Frontal cortex (tissue), 4 donors: ENCODE results near the gene ABCA3. TPM values are rescaled to one million over a fixed set of nuclear protein-coding genes. Genes with fewer than 3 reads are reported as not detected.
A peak's percentile ranks its signal among the peaks of the same experiment; 100 is the strongest.
"Not testable (repeated sequence)": the region's sequence is repeated elsewhere in the genome, so short reads cannot be mapped to it uniquely, and the experiment has no call there.

Source experiments
- DNase-seq, 2 donors: peaks; one replicate each; pipeline ENCODE4 v3.0.0; 2012; ENCODE audit warnings: low spot score in 2 of 2
- FAIRE-seq: peaks from 2 replicates; lab custom pipeline; 2012; peaks lifted over from hg19 to GRCh38; lab: Jason Lieb, UNC
- total RNA-seq: library from RNA; depleted of rRNA; stranded (reverse); fragments of >200 nt; gene quantifications from one replicate; pipeline ENCODE4 v1.2.3, GENCODE V29; 2014
- donor health status: control.
- donor health status: control.
- donor health status: control.

The ABCA3 gene
- total RNA-seq, 1 donor from 2014 or later, result 36.3 TPM

- peak in 1 of 2 donors; percentile 61 for DNase-seq
- FAIRE-seq, result not testable (repeated sequence)
Measured at GRCh38 chr16:2267505-2267912, 73.0 kb downstream of the ABCA3 start.

DNA sequence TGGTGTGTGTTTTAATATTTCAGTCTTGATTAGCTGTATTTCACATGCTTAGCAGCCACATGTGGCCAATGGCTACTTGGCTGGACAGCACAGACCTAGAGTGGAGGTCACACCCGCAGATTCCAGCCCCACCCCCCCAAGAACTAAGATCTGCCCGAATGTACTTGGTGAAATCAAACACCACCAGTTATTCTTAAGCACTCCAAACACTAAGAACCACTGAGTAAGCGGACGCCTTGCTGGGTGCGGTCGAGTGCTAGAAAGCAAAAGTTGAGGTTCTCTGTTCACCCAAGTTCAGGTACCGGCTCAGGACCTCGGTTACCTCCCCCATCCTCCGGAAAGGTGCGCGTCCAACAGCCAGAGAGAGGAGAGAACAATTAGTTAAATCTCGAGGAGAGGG, 73.6 kb downstream of the ABCA3 start:
- FAIRE-seq, DNase-seq: not testable (repeated sequence)

DNA sequence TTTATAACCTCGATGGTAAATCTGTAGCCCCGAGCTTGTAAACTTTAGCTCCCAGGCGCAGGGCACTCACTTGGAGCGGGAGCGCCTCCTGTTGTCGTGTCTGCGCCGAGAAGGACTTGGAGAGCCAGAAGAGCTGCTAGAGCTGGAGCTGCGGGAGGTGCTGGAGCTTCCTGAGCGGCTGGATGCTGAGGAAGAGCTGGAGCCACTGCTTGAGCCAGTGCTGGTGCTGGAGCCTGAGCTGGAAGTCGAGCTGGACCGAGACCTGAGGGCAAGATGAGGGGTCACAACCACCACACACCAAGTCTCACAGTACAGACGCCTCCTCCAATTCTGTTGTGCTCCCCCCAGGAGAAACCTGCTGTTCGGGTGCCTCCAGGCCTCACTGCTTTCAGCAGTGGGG, 77.5 kb downstream of the ABCA3 start:
- not testable (repeated sequence) for DNase-seq

GRCh38 chr16:2260250-2260649, 80.3 kb downstream of the ABCA3 start:
- FAIRE-seq (no peak), DNase-seq (no peak)

More for the DNA sequence above, 77.5 kb downstream of the ABCA3 start:
- not testable (repeated sequence) for FAIRE-seq

DNA sequence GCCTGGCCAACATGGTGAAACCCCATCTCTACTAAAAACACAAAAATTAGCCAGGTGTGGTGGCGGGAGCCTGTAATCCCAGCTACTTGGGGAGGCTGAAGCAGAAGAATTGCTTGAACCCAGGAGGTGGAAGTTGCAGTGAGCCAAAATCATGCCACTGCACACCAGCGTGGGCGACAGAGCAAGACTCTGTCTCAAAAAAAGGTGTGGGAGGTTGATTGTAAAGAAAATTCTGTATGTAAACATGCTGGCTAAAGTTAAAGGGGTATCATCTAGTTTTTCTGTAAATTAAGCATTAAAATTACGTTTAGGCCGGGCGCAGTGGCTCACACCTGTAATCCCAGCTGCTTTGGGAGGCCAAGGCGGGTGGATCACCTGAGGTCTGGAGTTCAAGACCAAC, 82.0 kb downstream of the ABCA3 start:
- DNase-seq, FAIRE-seq: not testable (repeated sequence)

GRCh38 chr16:2257726-2258125, 82.8 kb downstream of the ABCA3 start:
- FAIRE-seq, result no peak

DNA sequence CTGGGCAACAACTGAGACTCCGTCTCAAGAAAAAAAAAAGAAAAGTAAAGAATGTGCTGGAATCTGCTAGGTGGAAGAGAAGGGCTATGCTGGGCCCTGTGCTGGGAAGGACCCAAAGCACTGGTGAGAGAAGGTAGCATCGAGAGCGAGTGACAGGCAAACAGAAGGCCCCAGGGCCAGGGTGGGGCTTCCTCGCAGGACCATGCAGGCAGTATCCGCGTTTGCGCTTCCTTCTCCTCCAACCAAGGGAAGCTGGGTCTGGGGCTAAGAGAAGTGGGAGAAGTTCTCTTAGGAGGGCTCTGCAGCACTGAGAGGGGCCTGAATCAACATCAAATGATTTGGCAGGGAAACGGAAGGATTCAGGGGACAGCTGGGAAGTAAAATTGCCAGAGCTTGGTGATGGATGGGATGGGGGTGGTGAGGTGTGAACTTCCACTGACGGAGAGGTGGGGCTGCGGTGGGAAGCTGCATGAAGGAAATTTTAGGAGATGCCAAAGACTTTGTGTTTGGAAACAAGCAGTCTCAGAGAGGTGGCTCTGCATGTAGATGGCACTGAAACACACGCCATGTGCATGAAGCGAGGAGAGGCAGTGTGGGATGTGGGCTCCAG, 83.9 kb downstream of the ABCA3 start:
- no peak for DNase-seq
- no peak for FAIRE-seq

More at GRCh38 chr16:2257726-2258125, 82.8 kb downstream of the ABCA3 start:
- peak in 1 of 2 donors; percentile 3 for DNase-seq

- DNase-seq (no peak), FAIRE-seq (no peak)
Measured at GRCh38 chr16:2253293-2253692, 87.2 kb downstream of the ABCA3 start.

DNA sequence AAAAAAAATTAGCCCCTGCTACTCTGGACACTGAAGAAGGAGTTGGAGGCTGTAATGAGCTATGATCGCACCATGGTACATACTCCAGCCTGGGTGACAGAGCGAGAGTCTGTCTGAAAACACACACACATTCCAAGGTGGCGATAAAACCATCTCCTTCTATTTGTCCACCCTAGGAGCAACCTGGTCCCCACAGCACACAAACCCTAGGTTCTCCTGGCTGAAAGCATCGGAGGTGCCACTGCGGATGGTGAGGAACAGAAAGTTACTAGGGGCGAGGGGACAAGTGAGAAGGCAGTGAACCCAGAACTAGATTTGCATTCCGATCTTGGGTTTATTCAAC, 87.8 kb downstream of the ABCA3 start:
- FAIRE-seq (no peak), DNase-seq (no peak)

DNA sequence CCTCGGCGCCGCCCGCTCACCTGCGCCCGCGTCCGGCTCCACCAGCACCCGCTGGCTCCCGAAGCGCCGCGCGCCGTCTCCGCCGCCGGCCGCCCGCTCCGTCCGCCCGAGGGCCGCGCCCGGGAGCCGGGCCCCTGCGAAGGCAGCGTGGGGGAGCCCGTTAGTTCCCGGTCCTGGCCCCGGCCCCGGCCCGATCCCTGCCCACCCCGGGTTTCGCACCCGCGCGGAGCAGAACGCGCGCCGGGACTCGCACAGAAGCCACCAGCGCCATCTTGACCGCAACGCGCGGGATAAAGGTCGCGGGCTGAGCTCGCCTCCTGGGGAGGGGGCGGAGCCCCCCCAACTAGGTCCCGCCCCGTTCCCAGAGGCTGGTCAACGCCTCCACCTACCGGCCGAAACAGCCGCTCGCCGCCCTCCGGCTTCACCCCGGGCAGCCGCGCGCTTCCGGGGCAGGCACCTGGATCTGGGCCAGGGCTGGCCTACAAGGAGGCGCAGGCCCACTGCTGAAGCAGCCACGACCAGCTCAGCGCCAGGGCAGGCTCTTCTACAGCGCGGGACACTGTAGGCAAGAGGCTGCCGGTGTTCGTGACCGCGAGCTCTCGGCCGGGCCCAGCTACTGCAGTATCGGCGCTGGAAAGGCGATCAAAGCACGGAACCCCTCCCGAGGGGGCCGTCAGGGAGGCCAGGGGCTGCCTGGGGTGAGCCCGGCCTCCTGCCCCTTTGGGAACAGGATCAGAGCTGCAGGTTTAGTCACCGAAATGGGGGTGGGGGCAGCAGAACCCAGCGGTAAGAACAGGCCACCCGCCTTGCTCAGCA, 89.0 kb downstream of the ABCA3 start, which contains the start of gene ECI1:
TSS of gene ECI1 (minus strand) at position 292 of the 816 bp plus-strand sequence. CDS start at position 271, 21 bp downstream.
- DNase-seq (peak; percentile 100), FAIRE-seq (no peak)

DNA sequence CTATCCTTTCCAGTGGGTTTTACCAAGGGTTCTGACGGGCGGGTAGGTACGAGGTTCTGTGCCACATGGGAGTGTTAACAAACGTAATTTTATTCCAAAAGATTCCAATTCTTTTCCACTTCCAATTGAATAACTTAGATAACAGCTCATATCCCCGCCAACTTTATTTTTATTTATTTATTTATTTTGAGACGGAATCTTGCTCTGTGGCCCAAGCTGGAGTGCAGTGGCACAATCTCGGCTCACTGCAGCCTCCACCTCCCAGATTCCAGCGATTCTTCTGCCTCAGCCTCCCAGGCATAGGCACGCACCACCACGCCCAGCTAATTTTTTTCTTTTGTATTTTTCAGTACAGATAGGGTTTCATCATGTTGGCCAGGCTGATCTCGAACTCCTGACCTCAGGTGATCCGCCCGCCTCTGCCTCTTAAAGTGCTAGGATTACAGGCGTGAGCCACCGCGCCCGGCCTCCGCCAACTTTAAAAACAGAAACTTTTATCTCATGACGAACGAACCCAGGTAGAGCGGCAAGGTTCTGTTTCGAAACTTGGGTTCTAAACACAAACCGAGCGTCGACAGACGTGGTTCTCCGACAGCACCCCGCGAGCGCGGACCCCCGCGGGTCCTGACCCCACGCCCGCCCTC, 89.8 kb downstream of the ABCA3 start:
- DNase-seq (no peak), FAIRE-seq (no peak)

DNA sequence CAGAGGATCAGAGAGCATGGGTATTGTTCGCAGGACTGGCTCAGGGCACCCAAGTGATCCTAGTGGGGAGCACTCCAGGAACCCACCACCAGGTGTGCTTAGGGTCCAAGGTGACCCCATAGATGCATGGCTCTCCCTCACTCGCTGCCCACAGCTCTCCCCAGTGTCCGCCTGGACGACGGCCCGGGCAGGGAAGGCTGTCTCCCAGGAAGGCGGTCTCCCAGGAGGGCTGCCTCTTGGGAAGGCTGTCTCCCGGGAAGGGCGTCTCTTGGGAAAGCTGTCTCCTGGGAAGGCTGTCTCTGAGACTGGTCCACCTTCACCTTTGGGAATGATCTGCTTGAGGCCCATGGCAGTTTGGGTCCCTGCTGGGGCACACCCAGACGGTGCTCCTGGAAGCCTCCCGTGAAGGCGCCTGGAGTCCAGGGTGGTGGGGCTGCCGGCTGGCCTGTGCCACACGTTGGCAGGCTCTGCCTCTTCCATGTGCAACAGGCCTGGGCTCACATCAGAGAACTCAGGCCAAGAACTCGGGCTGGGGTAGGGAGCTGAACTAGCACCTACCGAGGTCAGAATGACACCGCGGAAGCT, 94.1 kb downstream of the ABCA3 start:
- no peak for DNase-seq
- FAIRE-seq, result no peak

GRCh38 chr16:2244926-2245795, 95.4 kb downstream of the ABCA3 start:
- peak in 1 of 2 donors; percentile 14 for DNase-seq
- no peak for FAIRE-seq

GRCh38 chr16:2244301-2244700, 96.2 kb downstream of the ABCA3 start:
- FAIRE-seq, result no peak

DNA sequence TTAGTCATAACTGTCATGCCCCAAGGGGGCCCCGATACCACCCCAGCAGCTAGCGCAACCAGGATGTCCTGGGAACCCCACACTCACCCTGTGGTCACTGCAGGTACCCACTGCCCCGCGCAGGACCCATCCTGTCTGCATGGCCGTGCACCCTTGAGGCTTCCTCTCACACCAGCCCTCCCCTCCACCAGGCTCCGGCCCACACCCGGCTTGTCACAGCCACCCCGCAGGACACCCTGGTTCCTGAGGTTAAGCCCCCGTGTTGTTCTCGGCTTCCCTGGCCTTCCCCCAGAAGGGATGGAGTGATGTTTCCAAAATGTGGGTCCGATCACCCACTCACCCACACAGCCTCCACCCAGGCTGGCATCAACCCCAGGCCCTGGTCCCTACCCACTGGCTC, 96.7 kb downstream of the ABCA3 start:
- FAIRE-seq, result no peak

More at GRCh38 chr16:2244301-2244700, 96.2 kb downstream of the ABCA3 start:
- no peak for DNase-seq

GRCh38 chr16:2243031-2243528, 97.4 kb downstream of the ABCA3 start:
- FAIRE-seq (no peak), DNase-seq (peak in 1 of 2 donors; percentile 18)

More for the DNA sequence above, 96.7 kb downstream of the ABCA3 start:
- peak in 1 of 2 donors; percentile 12 for DNase-seq

DNA sequence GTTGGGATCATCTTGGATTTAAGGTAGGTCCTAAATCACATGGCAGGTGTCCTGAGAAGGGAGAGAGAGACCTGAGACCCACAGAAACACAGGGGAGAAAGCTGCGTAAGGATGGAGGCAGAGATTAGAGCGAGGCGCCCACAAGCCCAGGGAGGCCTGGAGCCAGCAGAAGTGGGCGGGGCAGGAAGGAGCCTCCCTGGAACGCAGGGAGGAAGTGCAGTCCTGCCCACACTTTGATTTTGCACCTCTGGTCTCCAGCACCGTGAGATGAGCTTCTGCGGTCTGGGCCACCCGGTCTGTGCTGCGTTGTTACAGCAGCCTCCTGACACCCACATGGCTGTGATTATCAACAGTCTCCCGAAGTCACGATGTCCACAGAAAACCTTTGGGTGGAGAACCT, 97.9 kb downstream of the ABCA3 start:
- FAIRE-seq (no peak), DNase-seq (peak in 1 of 2 donors; percentile 34)

- FAIRE-seq, DNase-seq: not testable (repeated sequence)
Measured at GRCh38 chr16:2240331-2240730, 100.2 kb downstream of the ABCA3 start.
